ENCODE results near the gene GNPTAB. TPM values are rescaled to one million over a fixed set of nuclear protein-coding genes. Genes with fewer than 3 reads are reported as not detected.

GNPTAB gene
- total RNA-seq, 3 donors from 2014 or later (not counting 1 experiment from before 2014, with no cell fraction given) = 260 to 285 (median 262) TPM

GRCh38 chr12:101806265-101806664, 24.5 kb downstream of the GNPTAB start:
- Mint-ChIP-seq H3K27me3 (ENCODE audit: low read depth in 2 of 2) (no peaks in the 10 kb centered on the region), H3K27ac (peak overlapping the region; percentile 86 to 88), H3K4me3 (peak overlapping the region; percentile 11), H3K9me3 (peaks cover under 1% of the 10 kb centered on the region in 2 donors), H3K36me3 (no peaks in the 10 kb centered on the region), H3K4me1 (peaks cover 75 to 78% of the 10 kb centered on the region in 2 donors)
- Histone ChIP-seq H3K9me3 (ENCODE audit: control insufficient read depth, insufficient read depth, low read length) (no peaks in the 10 kb centered on the region), H3K27me3 (ENCODE audit: control insufficient read depth, insufficient read depth, low read length) (no peaks in the 10 kb centered on the region), H3K27ac (ENCODE audit: low read length) (no peak overlapping the region), H3K36me3 (ENCODE audit: control insufficient read depth, insufficient read depth, low read length) (no peaks in the 10 kb centered on the region), H3K4me1 (ENCODE audit: control insufficient read depth, insufficient read depth, low read length) (peaks cover 19% of the 10 kb centered on the region), H3K4me3 (ENCODE audit: low read length) (no peak overlapping the region)
- TF ChIP-seq, protein P1, sequence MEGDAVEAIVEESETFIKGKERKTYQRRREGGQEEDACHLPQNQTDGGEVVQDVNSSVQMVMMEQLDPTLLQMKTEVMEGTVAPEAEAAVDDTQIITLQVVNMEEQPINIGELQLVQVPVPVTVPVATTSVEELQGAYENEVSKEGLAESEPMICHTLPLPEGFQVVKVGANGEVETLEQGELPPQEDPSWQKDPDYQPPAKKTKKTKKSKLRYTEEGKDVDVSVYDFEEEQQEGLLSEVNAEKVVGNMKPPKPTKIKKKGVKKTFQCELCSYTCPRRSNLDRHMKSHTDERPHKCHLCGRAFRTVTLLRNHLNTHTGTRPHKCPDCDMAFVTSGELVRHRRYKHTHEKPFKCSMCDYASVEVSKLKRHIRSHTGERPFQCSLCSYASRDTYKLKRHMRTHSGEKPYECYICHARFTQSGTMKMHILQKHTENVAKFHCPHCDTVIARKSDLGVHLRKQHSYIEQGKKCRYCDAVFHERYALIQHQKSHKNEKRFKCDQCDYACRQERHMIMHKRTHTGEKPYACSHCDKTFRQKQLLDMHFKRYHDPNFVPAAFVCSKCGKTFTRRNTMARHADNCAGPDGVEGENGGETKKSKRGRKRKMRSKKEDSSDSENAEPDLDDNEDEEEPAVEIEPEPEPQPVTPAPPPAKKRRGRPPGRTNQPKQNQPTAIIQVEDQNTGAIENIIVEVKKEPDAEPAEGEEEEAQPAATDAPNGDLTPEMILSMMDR (IDR thresholded peaks at IDR 0.05) = no peak
- intact Hi-C loops (cut with micrococcal nuclease) = no loop called here
- WGBS (ENCODE audit: insufficient coverage) = 57% methylated on average over 1 of the region's 1 CpG
- no peak for ATAC-seq
- no peak for DNase-seq

- Histone ChIP-seq H3K4me1 (ENCODE audit: control insufficient read depth, insufficient read depth, low read length) (peaks cover 26% of the 10 kb centered on the region), H3K27me3 (ENCODE audit: control insufficient read depth, insufficient read depth, low read length) (no peaks in the 10 kb centered on the region), H3K4me3 (ENCODE audit: low read length) (no peak overlapping the region), H3K27ac (ENCODE audit: low read length) (peak overlapping the region; percentile 67), H3K9me3 (ENCODE audit: control insufficient read depth, insufficient read depth, low read length) (no peaks in the 10 kb centered on the region), H3K36me3 (ENCODE audit: control insufficient read depth, insufficient read depth, low read length) (no peaks in the 10 kb centered on the region)
- no peaks in the 10 kb centered on the region for H3K27me3 Mint-ChIP-seq (ENCODE audit: low read depth in 2 of 2)
- H3K4me3 Mint-ChIP-seq = peak overlapping the region; percentile 74
- H3K36me3 Mint-ChIP-seq = no peaks in the 10 kb centered on the region
- peaks cover 61 to 66% of the 10 kb centered on the region in 2 donors for H3K4me1 Mint-ChIP-seq
- peak in 2 of 3 donors; percentile 5 to 19 for ATAC-seq
- H3K27ac Mint-ChIP-seq = peak overlapping the region; percentile 80 to 86
- H3K9me3 Mint-ChIP-seq = no peaks in the 10 kb centered on the region
- no peak for DNase-seq
- WGBS (ENCODE audit: insufficient coverage) = 79% methylated on average over 3 of the region's 3 CpGs
- intact Hi-C loops (cut with micrococcal nuclease) = no loop called here
- TF ChIP-seq, protein P1 (IDR thresholded peaks at IDR 0.05) = no peak
These were observed 26.4 kb downstream of the GNPTAB start for GRCh38 chr12:101804409-101804808.

GRCh38 chr12:101803978-101804377, 26.8 kb downstream of the GNPTAB start:
- H3K9me3 Mint-ChIP-seq = no peaks in the 10 kb centered on the region
- DNase-seq (no peak), ATAC-seq (peak; percentile 65 to 79 (median 77))
- H3K27ac Mint-ChIP-seq = peak overlapping the region; percentile 80 to 86
- peak overlapping the region; percentile 74 for H3K4me3 Mint-ChIP-seq
- Histone ChIP-seq H3K27me3 (ENCODE audit: control insufficient read depth, insufficient read depth, low read length) (no peaks in the 10 kb centered on the region), H3K4me1 (ENCODE audit: control insufficient read depth, insufficient read depth, low read length) (peaks cover 27% of the 10 kb centered on the region), H3K36me3 (ENCODE audit: control insufficient read depth, insufficient read depth, low read length) (no peaks in the 10 kb centered on the region), H3K4me3 (ENCODE audit: low read length) (no peak overlapping the region), H3K27ac (ENCODE audit: low read length) (peak overlapping the region; percentile 67), H3K9me3 (ENCODE audit: control insufficient read depth, insufficient read depth, low read length) (no peaks in the 10 kb centered on the region)
- no peaks in the 10 kb centered on the region for H3K36me3 Mint-ChIP-seq
- TF ChIP-seq, protein P1 (IDR thresholded peaks at IDR 0.05) = no peak
- intact Hi-C loops (cut with micrococcal nuclease) = no loop called here
- no peaks in the 10 kb centered on the region for H3K27me3 Mint-ChIP-seq (ENCODE audit: low read depth in 2 of 2)
- 78% methylated on average over 4 of the region's 5 CpGs for WGBS (ENCODE audit: insufficient coverage)
- peaks cover 61 to 66% of the 10 kb centered on the region in 2 donors for H3K4me1 Mint-ChIP-seq

DNA sequence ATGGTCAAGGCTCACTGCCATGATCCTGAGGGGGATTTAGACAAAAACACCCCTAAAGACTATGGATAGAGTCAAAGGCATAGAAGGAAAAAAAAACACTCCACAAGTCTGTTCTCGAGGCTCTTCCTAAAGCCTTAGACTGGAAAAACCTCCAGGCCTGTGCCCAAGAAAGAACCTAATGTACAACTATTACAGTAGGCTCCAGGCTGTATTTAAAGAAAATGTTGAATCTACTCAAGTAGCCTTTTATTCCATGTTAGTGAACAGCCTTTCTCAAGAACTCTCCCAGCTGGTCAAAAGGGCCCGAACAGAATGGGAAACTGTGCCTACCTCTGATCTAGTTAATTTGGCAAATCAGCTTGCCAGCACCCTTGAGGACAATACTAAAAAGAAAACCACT, 28.3 kb downstream of the GNPTAB start:
- no peaks in the 10 kb centered on the region for H3K9me3 ChIP-seq (ENCODE audit: control insufficient read depth, insufficient read depth, low read length)
- no peak for DNase-seq
- H3K4me1 Mint-ChIP-seq = peaks cover 63 to 67% of the 10 kb centered on the region in 2 donors
- no peak overlapping the region for H3K4me3 ChIP-seq (ENCODE audit: low read length)
- ATAC-seq = no peak
- no peaks in the 10 kb centered on the region for H3K27me3 Mint-ChIP-seq (ENCODE audit: low read depth in 2 of 2)
- no peaks in the 10 kb centered on the region for H3K36me3 Mint-ChIP-seq
- peak overlapping the region; percentile 80 to 86 for H3K27ac Mint-ChIP-seq
- TF ChIP-seq, protein P1 (IDR thresholded peaks at IDR 0.05) = no peak
- 93% methylated on average over 1 of the region's 2 CpGs for WGBS (ENCODE audit: insufficient coverage)
- H3K36me3 ChIP-seq (ENCODE audit: control insufficient read depth, insufficient read depth, low read length) = no peaks in the 10 kb centered on the region
- intact Hi-C loops (cut with micrococcal nuclease) = no loop called here
- no peaks in the 10 kb centered on the region for H3K9me3 Mint-ChIP-seq
- peak overlapping the region; percentile 9 for H3K4me3 Mint-ChIP-seq
- H3K4me1 ChIP-seq (ENCODE audit: control insufficient read depth, insufficient read depth, low read length) = peaks cover 28% of the 10 kb centered on the region
- no peaks in the 10 kb centered on the region for H3K27me3 ChIP-seq (ENCODE audit: control insufficient read depth, insufficient read depth, low read length)
- peak overlapping the region; percentile 67 for H3K27ac ChIP-seq (ENCODE audit: low read length)
